Mesothelial cell of epicardium (in vitro differentiated cells): Measurements from ENCODE around the gene STARD8. TPM values are rescaled to one million over a fixed set of nuclear protein-coding genes. Genes with fewer than 3 reads are reported as not detected.
"Not testable (repeated sequence)": the region's sequence is repeated elsewhere in the genome, so short reads cannot be mapped to it uniquely, and the experiment has no call there.

Experiments
- DNase-seq, 2 experiments: peaks; one replicate each; pipeline ENCODE4 v3.0.0; 2021; ENCODE audit warnings: low spot score in 2 of 2; ENCODE audit not compliant: unreplicated experiment in 2 of 2
- H3K27ac Mint-ChIP-seq: 2 replicates; pipeline ENCODE4 v1.8.0; 2021; ENCODE audit warnings: mixed read lengths
- H3K27me3 Mint-ChIP-seq: 2 replicates; pipeline ENCODE4 v1.8.0; 2021; ENCODE audit warnings: low read depth, mixed read lengths
- H3K36me3 Mint-ChIP-seq: 2 replicates; pipeline ENCODE4 v1.8.0; 2021; ENCODE audit warnings: mixed read lengths
- H3K4me1 Mint-ChIP-seq: 2 replicates; pipeline ENCODE4 v1.8.0; 2021; ENCODE audit warnings: mixed read lengths
- H3K4me3 Mint-ChIP-seq: 2 replicates; pipeline ENCODE4 v1.8.0; 2021; ENCODE audit warnings: mild to moderate bottlenecking, moderate library complexity, mixed read lengths
- H3K9me3 Mint-ChIP-seq: 2 replicates; pipeline ENCODE4 v1.8.0; 2021; ENCODE audit warnings: mixed read lengths
- CTCF ChIP-seq: fragments of 200-600 bp; sonication (generic); IDR thresholded peaks from one replicate; pipeline ENCODE4 v1.5.0; 2021; ENCODE audit warnings: antibody characterized with exemption; ENCODE audit not compliant: unreplicated experiment
- total RNA-seq: library from RNA; stranded (reverse); gene quantifications from 3 replicates; pipeline ENCODE4 v1.2.1, GENCODE V29; 2021

The STARD8 gene
- total RNA-seq, 1 donor from 2014 or later = 6.4 TPM

GRCh38 chrX:68654693-68655092, 7.2 kb downstream of the STARD8 start:
- Mint-ChIP-seq H3K4me1 (peaks cover 8% of the 10 kb centered on the region), H3K27ac (no peak overlapping the region), H3K27me3 (no peaks in the 10 kb centered on the region), H3K36me3 (no peaks in the 10 kb centered on the region), H3K9me3 (peaks cover 22% of the 10 kb centered on the region), H3K4me3 (no peak overlapping the region)
- DNase-seq = no peak
- TF ChIP-seq CTCF = no peak

GRCh38 chrX:68656473-68656872, 9.0 kb downstream of the STARD8 start:
- peaks cover 26% of the 10 kb centered on the region for H3K9me3 Mint-ChIP-seq
- not testable (repeated sequence) for H3K27me3 Mint-ChIP-seq, H3K36me3 Mint-ChIP-seq, DNase-seq, H3K27ac Mint-ChIP-seq, H3K4me3 Mint-ChIP-seq
- peaks cover 10% of the 10 kb centered on the region for H3K4me1 Mint-ChIP-seq

GRCh38 chrX:68658530-68658929, 11.1 kb downstream of the STARD8 start:
- Mint-ChIP-seq H3K27me3 (no peaks in the 10 kb centered on the region), H3K27ac (peak overlapping the region; percentile 28), H3K36me3 (no peaks in the 10 kb centered on the region), H3K4me1 (peaks cover 10% of the 10 kb centered on the region), H3K4me3 (no peak overlapping the region), H3K9me3 (peaks cover 33% of the 10 kb centered on the region)
- TF ChIP-seq CTCF = no peak
- DNase-seq = no peak

GRCh38 chrX:68659385-68659784, 11.9 kb downstream of the STARD8 start:
- H3K36me3 Mint-ChIP-seq = no peaks in the 10 kb centered on the region
- no peak for TF ChIP-seq CTCF
- H3K9me3 Mint-ChIP-seq = peaks cover 26% of the 10 kb centered on the region
- H3K27me3 Mint-ChIP-seq = no peaks in the 10 kb centered on the region
- H3K4me1 Mint-ChIP-seq = peaks cover 10% of the 10 kb centered on the region
- H3K27ac Mint-ChIP-seq = peak overlapping the region; percentile 77
- DNase-seq = no peak
- no peak overlapping the region for H3K4me3 Mint-ChIP-seq

GRCh38 chrX:68659786-68660185, 12.3 kb downstream of the STARD8 start:
- DNase-seq = no peak
- Mint-ChIP-seq H3K27me3 (no peaks in the 10 kb centered on the region), H3K9me3 (peaks cover 29% of the 10 kb centered on the region), H3K4me1 (peaks cover 10% of the 10 kb centered on the region), H3K4me3 (no peak overlapping the region), H3K27ac (peak overlapping the region; percentile 77), H3K36me3 (no peaks in the 10 kb centered on the region)
- TF ChIP-seq CTCF = no peak

GRCh38 chrX:68660746-68661145, 13.3 kb downstream of the STARD8 start:
- H3K27me3 Mint-ChIP-seq = no peaks in the 10 kb centered on the region
- H3K36me3 Mint-ChIP-seq = no peaks in the 10 kb centered on the region
- peaks cover 10% of the 10 kb centered on the region for H3K4me1 Mint-ChIP-seq
- H3K27ac Mint-ChIP-seq = no peak overlapping the region
- H3K9me3 Mint-ChIP-seq = peaks cover 28% of the 10 kb centered on the region
- no peak for DNase-seq
- no peak for TF ChIP-seq CTCF
- no peak overlapping the region for H3K4me3 Mint-ChIP-seq
